HL-60 (cell line): Measurements from ENCODE around the gene KCNJ14.
"Not testable (repeated sequence)": the region's sequence is repeated elsewhere in the genome, so short reads cannot be mapped to it uniquely, and the experiment has no call there.

Experiments used
- DNase-seq, 2 experiments: peaks; one replicate each; pipeline ENCODE4 v3.0.0-alpha.2; 2010 to 2020; ENCODE audit warnings: low read depth in 1 of 2, low spot score in 1 of 2
- H3K27ac ChIP-seq: fragments of 250-450 bp; sonication (Bioruptor Pico); replicated peaks from 2 replicates; pipeline ENCODE4 v1.5.1; 2020; ENCODE audit warnings: mild to moderate bottlenecking, moderate library complexity
- H3K27me3 ChIP-seq: fragments of 250-450 bp; sonication (Bioruptor Pico); 2 replicates; pipeline ENCODE4 v1.5.1; 2021; ENCODE audit warnings: mild to moderate bottlenecking, moderate library complexity; ENCODE audit not compliant: insufficient read depth, poor library complexity, severe bottlenecking
- H3K4me3 ChIP-seq: replicated peaks from 2 replicates; pipeline ENCODE4 v1.5.1; 2011; ENCODE audit warnings: mild to moderate bottlenecking, control low read depth, low read length; ENCODE audit not compliant: insufficient read depth
- CTCF ChIP-seq: IDR thresholded peaks from one replicate; pipeline ENCODE4 v1.5.1; 2011; ENCODE audit warnings: low read length, control low read depth, inconsistent platforms; ENCODE audit not compliant: insufficient read depth
- GABPA ChIP-seq: IDR thresholded peaks from 2 replicates; pipeline ENCODE4 v1.6.1; 2012; ENCODE audit warnings: low read depth
- POLR2AphosphoS5 ChIP-seq: IDR thresholded peaks from 2 replicates; pipeline ENCODE4 v1.6.1; 2012; ENCODE audit warnings: low read depth
- REST ChIP-seq: IDR thresholded peaks from 2 replicates; pipeline ENCODE4 v1.6.1; 2012; ENCODE audit warnings: low read depth; ENCODE audit not compliant: insufficient replicate concordance
- SPI1 ChIP-seq: IDR thresholded peaks from 2 replicates; pipeline ENCODE4 v1.6.1; 2012; ENCODE audit warnings: low read depth, mild to moderate bottlenecking, borderline replicate concordance

Gene KCNJ14

GRCh38 chr19:48484247-48484893 is 29.0 kb downstream of the KCNJ14 start:
- no peak for DNase-seq
- Histone ChIP-seq H3K27me3 (peaks cover 3% of the 10 kb centered on the region), H3K27ac (no peak overlapping the region), H3K4me3 (no peak overlapping the region)
- TF ChIP-seq REST (no peak), CTCF (no peak), GABPA (no peak), SPI1 (no peak)

DNA sequence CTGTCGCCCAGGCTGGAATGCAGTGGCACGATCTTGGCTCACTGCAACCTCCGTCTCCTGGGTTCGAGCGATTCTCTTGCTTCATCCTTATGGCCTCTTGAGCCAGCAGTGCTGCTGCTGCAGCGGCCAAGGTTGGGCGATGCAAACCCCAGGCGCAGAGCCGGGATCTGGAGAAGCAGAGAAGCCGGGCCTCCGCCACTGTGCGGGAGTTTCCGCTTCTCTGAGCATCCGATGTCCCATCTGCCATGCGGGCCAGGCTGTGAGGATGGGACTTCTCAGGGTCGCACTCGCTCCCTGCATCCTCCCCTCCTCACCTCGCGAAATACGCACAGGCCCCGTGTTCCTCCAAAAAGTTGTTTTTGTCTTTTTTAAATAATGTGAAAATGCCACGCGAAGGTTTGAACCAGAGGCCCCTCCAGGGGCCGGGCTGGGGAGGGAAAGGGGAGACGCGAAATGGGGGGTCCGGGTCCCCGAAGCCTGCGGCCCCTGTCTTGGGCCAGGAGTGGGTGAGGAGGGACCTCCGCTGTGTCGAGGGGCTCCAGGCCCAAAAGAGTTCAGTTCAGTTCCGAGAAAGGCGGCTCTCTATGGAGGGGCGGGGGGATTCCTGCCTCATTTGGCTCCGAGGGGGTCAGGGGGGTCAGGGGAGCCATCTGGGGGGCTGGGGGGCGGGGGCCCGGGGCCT is 29.7 kb downstream of the KCNJ14 start:
- peaks cover 5% of the 10 kb centered on the region for H3K27me3 ChIP-seq
- no peak for TF ChIP-seq POLR2AphosphoS5
- no peak for TF ChIP-seq REST
- TF ChIP-seq GABPA, result no peak
- TF ChIP-seq SPI1, result no peak
- no peak for TF ChIP-seq CTCF
- no peak overlapping the region for H3K27ac ChIP-seq
- no peak overlapping the region for H3K4me3 ChIP-seq
- no peak for DNase-seq

- not testable (repeated sequence) for DNase-seq, H3K27ac ChIP-seq
Observed at GRCh38 chr19:48486706-48487105, 31.3 kb downstream of the KCNJ14 start.

GRCh38 chr19:48487544-48487943 is 32.2 kb downstream of the KCNJ14 start:
- Histone ChIP-seq H3K27ac (no peak overlapping the region), H3K4me3 (no peak overlapping the region), H3K27me3 (peaks cover 23% of the 10 kb centered on the region)
- no peak for DNase-seq
- TF ChIP-seq REST (no peak), SPI1 (no peak), CTCF (no peak), POLR2AphosphoS5 (no peak), GABPA (no peak)

More at GRCh38 chr19:48486706-48487105, 31.3 kb downstream of the KCNJ14 start:
- H3K4me3 ChIP-seq, result not testable (repeated sequence)
- peaks cover 16% of the 10 kb centered on the region for H3K27me3 ChIP-seq
